Dedifferentiated amniotic fluid mesenchymal stem cell (primary cell): ENCODE data around the gene P3H4.
"Not testable (repeated sequence)": the region's sequence is repeated elsewhere in the genome, so short reads cannot be mapped to it uniquely, and the experiment has no call there.

Experiments
- DNase-seq: peaks from one replicate; pipeline ENCODE4 v3.0.0-alpha.2; 2016; ENCODE audit errors: extremely low spot score

P3H4 gene

GRCh38 chr17:41792845-41793783 lies 18.6 kb downstream of the P3H4 start:
- no peak for DNase-seq

- no peak for DNase-seq
Observed at GRCh38 chr17:41787021-41787418, 24.7 kb downstream of the P3H4 start.

DNA sequence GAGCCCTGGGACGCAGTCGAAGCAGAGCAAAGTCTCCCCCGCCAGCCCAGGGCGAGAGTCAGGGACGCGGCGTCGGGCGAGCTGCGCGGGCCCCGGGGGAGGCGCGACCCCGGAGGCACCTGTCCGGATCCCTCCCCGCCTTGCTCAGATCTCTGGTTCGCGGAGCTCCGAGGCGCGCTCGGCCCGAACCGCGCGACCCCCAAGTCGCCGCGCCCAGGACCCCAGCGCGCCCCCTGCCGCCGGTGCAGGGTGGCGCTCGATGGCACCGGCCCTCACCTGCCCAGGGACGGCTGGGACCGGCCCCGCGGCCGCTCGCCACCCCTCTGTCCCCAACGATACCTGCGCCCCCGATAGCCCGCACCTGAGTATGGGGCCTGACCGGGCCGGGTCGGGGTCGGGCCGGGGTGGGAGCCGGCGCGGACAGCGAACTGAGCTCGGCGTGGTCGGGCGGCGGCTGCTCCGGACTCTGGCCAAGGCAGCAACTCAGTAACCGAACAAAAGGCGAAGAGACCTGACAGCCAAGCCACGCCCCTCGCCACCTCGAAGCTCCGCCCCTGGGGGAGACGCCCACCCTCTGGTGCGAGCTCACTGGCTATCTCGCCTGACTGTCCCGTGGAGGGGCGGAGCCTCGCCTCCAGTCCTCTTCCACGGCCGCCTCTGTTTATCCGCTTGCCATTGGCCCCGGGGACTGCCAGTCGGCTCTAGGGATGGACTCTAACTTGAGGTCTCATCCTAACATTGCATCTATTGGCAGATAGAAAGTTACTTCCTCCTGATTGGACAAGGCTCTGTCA lies 25.3 kb downstream of the P3H4 start, which contains the start of gene JUP:
JUP (minus strand) TSS at position 485 of the 794 bp plus-strand sequence. CDS start 14,857 bp downstream, outside the sequence.
- peak; percentile 91 for DNase-seq

DNA sequence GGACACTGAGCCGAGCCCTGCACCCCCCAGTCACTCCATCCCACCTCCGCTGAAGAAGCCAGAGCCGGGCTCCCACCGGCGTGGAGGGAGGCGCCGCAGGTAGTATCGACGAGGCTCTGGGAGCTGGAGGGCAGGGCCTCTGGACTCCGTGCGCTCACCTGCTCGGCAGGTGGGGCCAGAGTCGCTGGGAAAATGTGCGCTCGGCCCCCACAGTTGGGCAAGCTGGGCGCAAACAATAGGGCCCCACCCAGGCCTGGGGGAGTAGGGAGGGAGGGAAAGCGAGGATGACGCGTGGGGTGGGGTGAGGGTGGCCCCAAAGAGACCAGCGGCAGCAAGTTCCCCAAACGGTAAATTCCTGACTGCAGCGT lies 25.9 kb downstream of the P3H4 start:
- DNase-seq, result no peak

DNA sequence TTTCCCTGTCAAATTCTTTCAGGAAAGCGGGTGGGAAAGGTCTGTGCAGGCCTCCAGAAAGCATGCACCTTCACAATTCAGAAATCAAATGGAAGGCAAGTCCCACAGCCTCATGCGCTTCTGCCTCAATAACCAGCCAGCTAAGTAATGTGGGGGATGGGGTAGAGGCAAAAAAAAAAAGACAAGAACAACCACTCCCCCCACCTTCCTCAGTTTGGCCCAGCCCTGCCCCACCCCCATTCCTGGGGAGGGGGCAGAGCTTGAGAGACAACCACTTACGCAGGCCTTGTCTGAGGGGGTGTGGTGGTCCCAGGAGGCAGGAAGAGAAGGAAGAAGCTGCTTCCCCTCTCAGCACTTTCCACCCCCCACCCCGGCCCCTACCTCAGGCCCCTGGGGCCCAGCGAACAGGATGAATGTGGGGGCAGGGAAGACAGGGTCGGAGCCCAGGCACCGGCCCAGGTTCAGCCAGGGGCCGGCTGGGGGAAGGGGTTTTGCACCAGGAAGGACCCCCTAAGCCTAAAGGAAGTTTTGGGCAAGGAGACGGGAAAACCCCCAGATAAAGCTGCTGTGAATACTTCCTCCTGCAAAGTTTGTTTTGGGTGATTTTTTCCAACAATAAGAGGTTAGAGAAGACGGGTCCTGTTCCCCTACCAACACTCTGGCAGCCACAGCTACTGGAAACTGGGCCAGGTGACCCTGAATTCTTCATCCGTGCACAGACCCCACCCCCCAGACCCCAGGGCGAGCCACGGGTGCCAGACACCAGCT lies 26.5 kb downstream of the P3H4 start:
- no peak for DNase-seq

GRCh38 chr17:41784207-41784744 lies 27.5 kb downstream of the P3H4 start:
- DNase-seq, result no peak

- no peak for DNase-seq
Observed at GRCh38 chr17:41782142-41782541, 29.6 kb downstream of the P3H4 start.

DNA sequence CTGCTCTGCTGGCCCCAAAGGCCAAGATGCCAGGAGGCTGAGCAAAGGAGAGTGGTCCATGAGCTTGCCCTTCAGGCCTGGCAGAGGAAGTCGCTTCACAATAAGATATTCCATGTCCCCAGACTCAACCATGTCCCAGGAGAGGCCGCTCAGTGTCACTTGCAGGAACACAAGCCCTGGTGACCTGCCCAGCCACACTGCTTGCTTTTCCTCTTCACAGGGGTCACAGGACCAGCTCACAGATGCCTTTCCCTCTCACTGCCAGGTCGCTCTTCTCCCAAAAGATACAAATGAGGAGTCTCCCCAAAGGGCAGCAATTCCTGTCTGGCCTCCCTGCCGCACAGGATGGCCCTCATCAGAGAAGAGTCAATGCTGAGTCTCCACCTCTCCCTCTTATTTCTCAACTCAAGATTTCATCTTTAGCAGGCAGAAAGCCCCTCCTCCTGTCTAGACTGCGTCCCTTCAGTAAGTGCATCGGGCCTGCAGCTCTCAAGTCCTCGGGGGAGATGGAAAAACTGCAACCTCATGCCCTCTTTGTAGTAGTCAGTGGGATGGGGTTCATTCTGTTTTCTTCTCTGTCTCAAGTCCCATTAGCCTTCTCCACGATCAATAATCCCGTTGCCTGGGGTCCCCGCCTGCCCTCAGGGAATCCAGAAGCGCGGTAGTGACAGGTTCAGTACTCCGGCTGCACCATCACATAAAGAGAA lies 30.2 kb downstream of the P3H4 start:
- DNase-seq, result no peak

GRCh38 chr17:41779954-41780353 lies 31.8 kb downstream of the P3H4 start:
- DNase-seq, result no peak

GRCh38 chr17:41777574-41778188 lies 34.1 kb downstream of the P3H4 start:
- peak; percentile 68 for DNase-seq

GRCh38 chr17:41777157-41777573 lies 34.6 kb downstream of the P3H4 start:
- no peak for DNase-seq

DNA sequence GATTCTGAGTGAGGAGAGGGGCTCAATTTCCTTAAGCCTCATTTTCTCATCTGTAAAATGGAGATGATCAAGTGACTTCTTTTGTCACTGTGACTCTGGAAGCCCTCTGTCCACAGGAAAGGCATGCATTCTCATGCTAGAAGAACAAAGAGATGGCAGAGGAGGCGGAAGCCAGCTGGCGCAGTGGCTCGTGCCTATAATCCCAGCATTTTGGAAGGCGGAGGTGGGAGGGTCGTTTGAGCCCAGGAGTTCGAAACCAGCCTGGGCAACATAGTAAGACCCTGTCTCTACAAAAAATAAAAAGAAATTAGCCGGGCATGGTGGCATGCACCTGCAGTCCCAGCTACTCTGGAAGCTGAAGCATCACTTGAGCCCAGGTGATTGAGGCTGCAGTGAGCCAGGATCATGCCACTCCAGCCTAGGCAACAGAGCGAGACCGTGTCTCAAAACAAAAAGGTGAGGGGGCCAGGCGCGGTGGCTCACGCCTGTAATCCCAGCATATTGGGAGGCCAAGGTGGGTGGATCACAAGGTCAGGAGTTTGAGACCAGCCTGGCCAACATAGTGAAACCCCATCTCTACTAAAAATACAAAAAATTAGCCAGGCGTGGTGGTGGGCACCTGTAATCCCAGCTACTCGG lies 35.4 kb downstream of the P3H4 start:
- DNase-seq, result not testable (repeated sequence)

DNA sequence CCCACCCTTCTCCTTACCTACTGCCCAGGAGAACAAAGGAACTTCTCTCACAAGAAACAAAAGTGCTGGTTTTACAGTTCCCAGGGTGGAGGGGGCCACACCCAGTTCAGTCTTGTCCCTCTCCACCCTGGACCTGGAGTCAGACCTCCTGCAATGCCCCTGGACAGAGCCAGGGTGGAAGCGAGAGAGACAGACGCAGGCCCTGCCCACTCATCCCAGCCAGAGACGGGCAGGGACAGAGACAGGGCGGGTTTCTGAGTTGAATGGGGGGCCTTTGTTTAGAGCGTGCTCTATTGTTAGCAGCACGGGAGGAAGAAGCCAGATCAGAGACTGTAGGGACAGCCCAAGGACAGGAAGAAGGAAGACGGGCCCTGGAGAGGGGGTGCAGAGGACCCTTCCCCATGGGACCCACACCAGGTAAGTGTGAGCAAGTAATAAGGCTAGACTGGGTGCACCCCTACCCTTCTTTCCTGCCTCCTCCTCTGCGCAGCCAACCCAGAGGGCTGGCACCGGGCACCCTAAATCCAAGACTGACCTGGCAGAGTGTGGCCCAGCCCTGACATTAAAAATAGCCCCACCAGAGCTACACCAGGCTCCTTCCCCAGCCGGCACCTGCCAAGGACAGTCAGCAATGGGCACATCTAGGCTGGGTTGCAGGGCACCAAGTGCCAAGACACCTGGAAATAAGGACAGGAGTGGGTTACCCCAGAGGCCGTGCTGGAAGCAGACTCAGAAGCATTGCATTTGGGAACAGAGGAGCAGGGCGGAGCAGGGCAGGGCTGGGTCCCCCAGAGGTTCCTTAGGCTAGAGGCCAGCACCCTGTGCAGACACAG lies 36.1 kb downstream of the P3H4 start:
- DNase-seq, result no peak

DNA sequence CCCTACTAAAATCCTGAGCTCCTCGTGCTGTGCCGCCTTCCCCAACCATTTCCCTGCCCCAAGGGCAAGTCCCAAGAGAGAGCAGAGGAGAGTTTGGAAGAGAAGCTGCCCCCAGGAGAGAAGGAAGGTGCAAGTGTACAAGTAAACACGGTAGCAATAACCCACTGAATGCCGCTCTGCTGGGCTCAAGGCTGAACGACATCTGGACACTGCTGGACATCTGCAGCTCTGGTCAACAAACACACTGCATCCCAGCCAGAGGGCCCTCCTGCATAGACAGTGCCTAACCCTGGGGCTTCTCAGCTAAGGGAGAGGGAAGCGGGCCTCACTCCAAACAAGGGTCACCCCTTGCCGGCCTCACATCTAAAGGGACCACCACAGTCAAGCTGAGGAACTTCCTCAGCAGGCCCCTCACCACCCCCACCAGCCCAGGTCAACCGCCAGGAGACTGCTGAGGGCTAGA lies 38.0 kb downstream of the P3H4 start:
- no peak for DNase-seq

GRCh38 chr17:41773190-41773588 lies 38.6 kb downstream of the P3H4 start:
- no peak for DNase-seq

GRCh38 chr17:41772586-41773189 lies 39.1 kb downstream of the P3H4 start:
- no peak for DNase-seq

DNA sequence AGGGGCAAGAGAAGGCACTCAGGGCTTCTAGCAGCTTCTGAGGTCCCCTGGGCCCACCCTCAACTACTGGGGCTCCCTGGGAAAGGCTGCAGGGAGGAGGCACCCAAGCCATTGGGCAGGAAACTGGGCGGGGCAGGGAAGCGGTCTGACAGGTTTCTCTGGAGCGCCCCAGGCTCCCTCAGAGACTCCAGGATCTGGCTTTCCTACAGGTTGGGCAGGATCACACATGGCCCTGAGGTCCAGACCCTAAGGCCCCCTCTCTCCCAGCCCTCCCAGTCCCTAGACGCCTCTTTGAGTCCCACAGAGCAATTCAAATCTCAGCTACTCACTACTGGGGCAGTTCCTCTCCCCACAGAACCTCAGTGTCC lies 39.5 kb downstream of the P3H4 start:
- no peak for DNase-seq

- no peak for DNase-seq
Observed at GRCh38 chr17:41771389-41772206, 40.2 kb downstream of the P3H4 start.
